Measurements from ENCODE around the gene ALDH1A2.
"Not testable (repeated sequence)": the region's sequence is repeated elsewhere in the genome, so short reads cannot be mapped to it uniquely, and the experiment has no call there.

Gene ALDH1A2

GRCh38 chr15:58043192-58043903, 22.2 kb downstream of the ALDH1A2 start:
- in situ Hi-C loops (cut with HindIII; ENCODE audit: low sequenced_read_pairs) = no loop called here

GRCh38 chr15:58042006-58042405, 23.5 kb downstream of the ALDH1A2 start:
- in situ Hi-C loops (cut with HindIII; ENCODE audit: low sequenced_read_pairs) = no loop called here

- in situ Hi-C loops (cut with HindIII; ENCODE audit: low sequenced_read_pairs) = no loop called here
These were observed 25.4 kb downstream of the ALDH1A2 start for GRCh38 chr15:58040150-58040549.

- in situ Hi-C loops (cut with HindIII; ENCODE audit: low sequenced_read_pairs) = no loop called here
These were observed 26.2 kb downstream of the ALDH1A2 start for GRCh38 chr15:58039079-58040035.

- in situ Hi-C loops (cut with HindIII; ENCODE audit: low sequenced_read_pairs) = no loop called here
These were observed 27.0 kb downstream of the ALDH1A2 start for GRCh38 chr15:58038426-58039078.

- in situ Hi-C loops (cut with HindIII; ENCODE audit: low sequenced_read_pairs) = no loop called here
These were observed 27.7 kb downstream of the ALDH1A2 start for GRCh38 chr15:58037723-58038301.

- in situ Hi-C loops (cut with HindIII; ENCODE audit: low sequenced_read_pairs) = no loop called here
These were observed 28.9 kb downstream of the ALDH1A2 start for GRCh38 chr15:58036579-58036978.

GRCh38 chr15:58028392-58028791, 37.1 kb downstream of the ALDH1A2 start:
- in situ Hi-C loops (cut with HindIII; ENCODE audit: low sequenced_read_pairs) = not testable (repeated sequence)

- in situ Hi-C loops (cut with HindIII; ENCODE audit: low sequenced_read_pairs) = no loop called here
These were observed 39.0 kb downstream of the ALDH1A2 start for GRCh38 chr15:58026552-58026951.

GRCh38 chr15:58026051-58026450, 39.5 kb downstream of the ALDH1A2 start:
- in situ Hi-C loops (cut with HindIII; ENCODE audit: low sequenced_read_pairs) = no loop called here

GRCh38 chr15:58021332-58022230, 43.9 kb downstream of the ALDH1A2 start:
- in situ Hi-C loops (cut with HindIII; ENCODE audit: low sequenced_read_pairs) = no loop called here

GRCh38 chr15:58019503-58020376, 45.8 kb downstream of the ALDH1A2 start:
- in situ Hi-C loops (cut with HindIII; ENCODE audit: low sequenced_read_pairs) = no loop called here

- in situ Hi-C loops (cut with HindIII; ENCODE audit: low sequenced_read_pairs) = no loop called here
These were observed 47.6 kb downstream of the ALDH1A2 start for GRCh38 chr15:58017869-58018268.

- in situ Hi-C loops (cut with HindIII; ENCODE audit: low sequenced_read_pairs) = no loop called here
These were observed 48.8 kb downstream of the ALDH1A2 start for GRCh38 chr15:58016581-58017175.

- in situ Hi-C loops (cut with HindIII; ENCODE audit: low sequenced_read_pairs) = no loop called here
These were observed 49.9 kb downstream of the ALDH1A2 start for GRCh38 chr15:58015565-58015964.

- in situ Hi-C loops (cut with HindIII; ENCODE audit: low sequenced_read_pairs) = no loop called here
These were observed 51.0 kb downstream of the ALDH1A2 start for GRCh38 chr15:58014470-58014869.

GRCh38 chr15:58014040-58014439, 51.5 kb downstream of the ALDH1A2 start:
- in situ Hi-C loops (cut with HindIII; ENCODE audit: low sequenced_read_pairs) = no loop called here

- in situ Hi-C loops (cut with HindIII; ENCODE audit: low sequenced_read_pairs) = no loop called here
These were observed 54.5 kb downstream of the ALDH1A2 start for GRCh38 chr15:58010983-58011382.

GRCh38 chr15:58003810-58004209, 61.7 kb downstream of the ALDH1A2 start:
- in situ Hi-C loops (cut with HindIII; ENCODE audit: low sequenced_read_pairs) = no loop called here
